H1 (cell line): ENCODE data around the gene HNRNPDL. TPM values are rescaled to one million over a fixed set of nuclear protein-coding genes. Genes with fewer than 3 reads are reported as not detected.

ENCODE experiments used
- CTCF ChIA-PET: fragments of 300-600 bp; sonication (Branson Sonifier 250); formaldehyde crosslinking; loops from one replicate; lab custom pipeline; 2021; ENCODE audit not compliant: partially characterized antibody; lab: Charles Lee
- POLR2A ChIA-PET: fragments of 300-600 bp; sonication (Branson Sonifier 250); formaldehyde crosslinking; loops from one replicate; lab custom pipeline; 2021; ENCODE audit warnings: inconsistent platforms; ENCODE audit not compliant: partially characterized antibody; lab: Charles Lee
- DNase-seq, 2 experiments: peaks; one replicate each; pipeline versions ENCODE4 v3.0.0 to v3.0.0-alpha.2; 2010 to 2022; ENCODE audit warnings: low spot score in 2 of 2, low read depth in 1 of 2, mixed read lengths in 1 of 2
- FAIRE-seq: peaks from 2 replicates; lab custom pipeline; 2011; peaks lifted over from hg19 to GRCh38; lab: Jason Lieb, UNC
- H2AFZ ChIP-seq: 2 replicates; pipeline ENCODE4 v1.8.1; 2012; ENCODE audit warnings: low read length, inconsistent platforms
- H2AK5ac ChIP-seq: 2 replicates; pipeline ENCODE4 v1.6.1; 2013; ENCODE audit warnings: low read depth, low read length
- H2BK120ac ChIP-seq: replicated peaks from 2 replicates; pipeline ENCODE3; 2013; ENCODE audit warnings: low read depth, low read length, inconsistent platforms
- H2BK12ac ChIP-seq: 2 replicates; pipeline ENCODE4 v1.6.1; 2013; ENCODE audit warnings: low read depth, low read length
- H2BK15ac ChIP-seq: 2 replicates; pipeline ENCODE4 v1.6.1; 2013; ENCODE audit warnings: low read length
- H2BK20ac ChIP-seq: 2 replicates; pipeline ENCODE4 v1.6.1; 2013; ENCODE audit warnings: low read length
- H2BK5ac ChIP-seq: 2 replicates; pipeline ENCODE4 v1.6.1; 2013; ENCODE audit warnings: low read depth, low read length
- H3K14ac ChIP-seq: 2 replicates; pipeline ENCODE4 v1.6.1; 2013; ENCODE audit warnings: inconsistent platforms; ENCODE audit not compliant: insufficient read length
- H3K18ac ChIP-seq: 2 replicates; pipeline ENCODE4 v1.6.1; 2013; ENCODE audit warnings: low read length; ENCODE audit errors: extremely low read depth
- H3K23ac ChIP-seq: 2 replicates; pipeline ENCODE4 v1.6.1; 2013; ENCODE audit warnings: inconsistent platforms; ENCODE audit not compliant: insufficient read length
- H3K23me2 ChIP-seq: 2 replicates; pipeline ENCODE4 v1.6.1; 2013; ENCODE audit warnings: low read depth, low read length
- H3K27ac ChIP-seq: 2 replicates; pipeline ENCODE4 v1.6.1; 2011; ENCODE audit warnings: low read depth, low read length, inconsistent platforms
- H3K27me3 ChIP-seq, 4 experiments: replicated peaks in 1 of 4; 1 replicate in 1 of 4; 2 replicates in 3 of 4; pipeline versions ENCODE4 v1.6.1 to v1.8.1; 2011 to 2013; ENCODE audit warnings: low read length in 3 of 4, mild to moderate bottlenecking in 3 of 4, inconsistent platforms in 2 of 4, mixed read lengths in 2 of 4, moderate library complexity in 1 of 4; ENCODE audit not compliant: control insufficient read depth in 3 of 4, insufficient read depth in 3 of 4; ENCODE audit errors: extremely low read depth in 1 of 4
- H3K36me3 ChIP-seq, 4 experiments: 2 replicates each; pipeline versions ENCODE4 v1.6.1 to v1.8.1; 2011 to 2013; ENCODE audit warnings: mild to moderate bottlenecking in 4 of 4, low read length in 3 of 4, moderate library complexity in 2 of 4, control low read depth in 1 of 4, inconsistent platforms in 1 of 4; ENCODE audit not compliant: insufficient read depth in 4 of 4, control insufficient read depth in 2 of 4
- H3K4ac ChIP-seq: replicated peaks from 2 replicates; pipeline ENCODE3; 2013; ENCODE audit warnings: low read length, low read depth, mixed read lengths, inconsistent platforms; ENCODE audit not compliant: insufficient read length
- H3K4me1 ChIP-seq, 4 experiments: replicated peaks in 1 of 4; 1 replicate in 1 of 4; 2 replicates in 3 of 4; pipeline versions ENCODE4 v1.6.1 to v1.8.1; 2011 to 2013; ENCODE audit warnings: low read length in 3 of 4, inconsistent platforms in 2 of 4, mixed read lengths in 1 of 4; ENCODE audit not compliant: insufficient read depth in 4 of 4, control insufficient read depth in 3 of 4
- H3K4me2 ChIP-seq, 2 experiments: 2 replicates each; pipeline versions ENCODE4 v1.6.1 to v1.8.1; 2011 to 2013; ENCODE audit warnings: low read depth in 2 of 2, low read length in 2 of 2, control low read depth in 1 of 2, inconsistent platforms in 1 of 2, mild to moderate bottlenecking in 1 of 2; ENCODE audit not compliant: insufficient read depth in 1 of 2
- H3K4me3 ChIP-seq, 4 experiments: fragments of 200-600, 300-600 bp in 1 of 4; sonication (generic), shearing (Covaris generic), sonication (Bioruptor Twin) in 1 of 4; 2 replicates each; pipeline versions ENCODE4 v1.5.1 to v1.8.1; 2011 to 2016; ENCODE audit warnings: low read length in 4 of 4, low read depth in 3 of 4, control low read depth in 2 of 4, inconsistent platforms in 2 of 4, mild to moderate bottlenecking in 2 of 4, mixed read lengths in 1 of 4, moderate library complexity in 1 of 4; ENCODE audit not compliant: insufficient read depth in 2 of 4; ENCODE audit errors: extremely low read depth in 1 of 4
- H3K56ac ChIP-seq: replicated peaks from 2 replicates; pipeline ENCODE3; 2013; ENCODE audit warnings: low read depth, mild to moderate bottlenecking, mixed read lengths, low read length, inconsistent platforms; ENCODE audit not compliant: insufficient read length
- H3K79me1 ChIP-seq: 2 replicates; pipeline ENCODE4 v1.6.1; 2013; ENCODE audit warnings: low read depth, low read length, control low read depth
- H3K79me2 ChIP-seq, 2 experiments: 2 replicates each; pipeline versions ENCODE4 v1.6.1 to v1.8.1; 2012 to 2013; ENCODE audit warnings: low read length in 2 of 2, mild to moderate bottlenecking in 2 of 2, inconsistent platforms in 1 of 2; ENCODE audit not compliant: insufficient read depth in 2 of 2, control insufficient read depth in 1 of 2
- H3K9ac ChIP-seq, 4 experiments: replicated peaks in 1 of 4; 1 replicate in 1 of 4; 2 replicates in 3 of 4; pipeline versions ENCODE4 v1.6.1 to v1.8.1; 2011 to 2013; ENCODE audit warnings: low read depth in 3 of 4, low read length in 3 of 4, control low read depth in 2 of 4, mild to moderate bottlenecking in 2 of 4, moderate library complexity in 2 of 4, inconsistent platforms in 1 of 4; ENCODE audit errors: extremely low read depth in 1 of 4
- H3K9me3 ChIP-seq, 2 experiments: 2 replicates each; pipeline versions ENCODE4 v1.6.1 to v1.8.1; 2012 to 2013; ENCODE audit warnings: mild to moderate bottlenecking in 2 of 2, moderate library complexity in 2 of 2, control low read depth in 1 of 2, inconsistent platforms in 1 of 2, low read depth in 1 of 2, low read length in 1 of 2, mixed read lengths in 1 of 2; ENCODE audit not compliant: insufficient read depth in 2 of 2
- H4K20me1 ChIP-seq, 2 experiments: replicated peaks in 1 of 2; 2 replicates each; pipeline versions ENCODE3 to v1.8.1; 2011 to 2013; ENCODE audit warnings: inconsistent platforms in 2 of 2, low read length in 2 of 2, mild to moderate bottlenecking in 1 of 2; ENCODE audit not compliant: insufficient read depth in 2 of 2, control insufficient read depth in 1 of 2
- H4K5ac ChIP-seq: 2 replicates; pipeline ENCODE4 v1.6.1; 2013; ENCODE audit warnings: low read length, low read depth, mixed read lengths, inconsistent platforms; ENCODE audit not compliant: insufficient read length
- H4K8ac ChIP-seq: 2 replicates; pipeline ENCODE4 v1.8.0; 2013; ENCODE audit warnings: mild to moderate bottlenecking, moderate library complexity, low read length, inconsistent platforms; ENCODE audit not compliant: insufficient read depth; ENCODE audit errors: extremely low read depth
- H4K91ac ChIP-seq: replicated peaks from 2 replicates; pipeline ENCODE3; 2013; ENCODE audit warnings: low read length, mixed read lengths, inconsistent platforms; ENCODE audit not compliant: insufficient read length
- KDM1A ChIP-seq: fragments of 200-600, 300-600 bp; sonication (generic); IDR thresholded peaks from 2 replicates; pipeline ENCODE4 v1.7.1; 2016; ENCODE audit warnings: mild to moderate bottlenecking, low read length, borderline replicate concordance
- WGBS, 2 experiments: shearing (Covaris generic) in 1 of 2; methylation state at CpG; one replicate each; pipeline versions ENCODE4 v1.1.6 to v1.1.7; 2013 to 2015; ENCODE audit warnings: low lambda C conversion rate in 2 of 2, mixed read lengths in 2 of 2, inconsistent platforms in 1 of 2, low coverage in 1 of 2, missing lambda C conversion rate in 1 of 2; ENCODE audit not compliant: insufficient replicate concordance in 2 of 2, insufficient coverage in 1 of 2, insufficient read length in 1 of 2; ENCODE audit errors: extremely low coverage in 1 of 2, missing lambda C conversion rate in 1 of 2; 5-methylcytosine and 5-hydroxymethylcytosine counted together
- polyA plus RNA-seq, 7 experiments: library from polyadenylated mRNA; depleted of rRNA in 3 of 7; stranded (reverse) in 5 of 7; unstranded in 2 of 7; fragments of >200 nt in 5 of 7; fragments of 200-250 nt in 2 of 7; gene quantifications; 1 replicate in 5 of 7; 2 replicates in 1 of 7; 4 replicates in 1 of 7; pipeline versions ENCODE4 v1.2.1 to v1.2.3, GENCODE V29; 2011 to 2013; ENCODE audit warnings: missing spikeins in 2 of 7, mixed read lengths in 2 of 7
- total RNA-seq: library from RNA; stranded (reverse); fragmentation: NEBNext Ultra II Directional; extraction: Animal tissue kit (Norgen Biotek cat#: 25700); gene quantifications from 2 replicates; pipeline ENCODE4 v1.2.1, GENCODE V29; 2021

Gene HNRNPDL
- total and polyA plus RNA-seq, 2 of the 8 experiments (the other 6 are each of a cell fraction or from before 2014, with no cell fraction given) = 197 to 411 TPM

DNA sequence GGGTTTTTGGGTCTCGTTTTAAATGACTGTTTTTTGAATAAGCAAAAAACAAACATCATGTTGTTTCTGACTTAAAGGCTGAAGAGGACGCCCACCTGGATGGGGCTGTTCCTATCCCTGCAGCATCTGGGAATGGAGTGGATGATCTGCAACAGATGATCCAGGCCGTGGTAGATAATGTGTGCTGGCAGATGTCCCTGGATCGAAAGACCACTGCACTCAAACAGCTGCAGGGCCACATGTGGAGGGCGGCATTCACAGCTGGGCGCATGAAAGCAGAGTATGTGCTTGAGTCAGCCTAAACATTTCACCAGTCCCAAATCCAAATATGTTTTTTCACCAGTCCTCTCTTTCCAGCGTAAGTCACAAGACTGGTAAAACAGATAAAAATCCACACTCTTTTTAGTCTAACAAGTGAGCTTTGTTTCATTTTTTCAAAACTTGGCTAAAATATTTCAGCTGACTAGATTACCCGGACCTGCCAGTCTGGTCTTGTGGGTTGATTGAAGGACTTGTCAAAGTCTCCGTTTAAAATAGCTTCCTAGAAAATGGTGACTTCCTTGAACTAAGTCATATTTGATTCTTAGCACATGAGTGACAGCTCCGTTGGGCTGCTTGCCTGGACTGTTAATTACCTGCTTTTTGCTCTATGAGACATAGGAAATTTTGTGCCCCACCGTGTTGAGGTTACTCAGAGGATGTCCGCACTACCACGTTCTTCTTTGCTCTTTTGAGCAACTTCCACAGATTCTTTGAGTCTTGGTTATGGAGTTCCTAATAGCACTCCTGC lies 20.9 kb upstream of the HNRNPDL start:
- Histone ChIP-seq H4K20me1 (peaks cover 3 to 7% of the 10 kb centered on the region in 2 experiments), H3K79me2 (peaks cover 2 to 63% of the 10 kb centered on the region in 2 experiments; a peak in 2 of 4 replicates), H3K9me3 (no peaks in the 10 kb centered on the region), H3K36me3 (peaks cover 17 to 72% (median 49%) of the 10 kb centered on the region in 4 experiments), H2BK12ac (no peak overlapping the region), H2BK120ac (no peak overlapping the region), H4K5ac (no peak overlapping the region), H3K27me3 (no peaks in the 10 kb centered on the region), H3K14ac (no peak overlapping the region), H2AK5ac (no peak overlapping the region), H3K9ac (no peak overlapping the region), H2BK15ac (no peak overlapping the region), H3K4me2 (no peak overlapping the region), H3K23me2 (no peaks in the 10 kb centered on the region), H3K56ac (no peak overlapping the region), H2BK5ac (no peak overlapping the region), H3K27ac (no peak overlapping the region), H3K18ac (no peak overlapping the region), H2AFZ (no peak overlapping the region), H2BK20ac (no peak overlapping the region), H3K4ac (no peak overlapping the region), H4K8ac (no peak overlapping the region), H4K91ac (no peak overlapping the region), H3K23ac (no peak overlapping the region), H3K4me1 (peaks cover 0 to 2% (median 0%) of the 10 kb centered on the region in 4 experiments; a peak in 1 of 7 replicates), H3K4me3 (no peak overlapping the region), H3K79me1 (peaks cover 9% of the 10 kb centered on the region)
- DNase-seq (no peak), FAIRE-seq (no peak)
- 92% methylated on average over 13 of the region's 13 CpGs; no CpG with 5 or more reads in 1 of the 2 experiments for WGBS, 2 experiments
- TF ChIP-seq KDM1A = no peak
- POLR2A ChIA-PET = interaction anchor here (0.5 to 4.2 kb wide), 6 partner anchors 12 to 89 kb away, joined by 3 to 21 read pairs (median 4); partner anchors contain the start of genes HNRNPD and HNRNPDL
- CTCF ChIA-PET = interaction anchor here (0.6 to 2.1 kb wide), 7 partner anchors 10 to 288 kb away, joined by 3 to 10 read pairs (median 4); no protein-coding TSS in a partner anchor
